Measurements from ENCODE around the gene PPP1R10.
A peak's percentile ranks its signal among the peaks of the same experiment; 100 is the strongest.

The PPP1R10 gene

GRCh38 chr6:30557683-30557981 is 59.4 kb downstream of the PPP1R10 start:
- peaks cover 13% of the 10 kb centered on the region for H3K4me1 ChIP-seq (ENCODE audit: low read length)
- no peak for TF ChIP-seq EZH2 (optimal IDR thresholded peaks at IDR 0.05; ENCODE audit: low read depth, low read length)
- no peaks in the 10 kb centered on the region for H3K9me3 ChIP-seq (replicated peaks; ENCODE audit: insufficient read depth, low read length)
- H3K4me2 ChIP-seq (ENCODE audit: low read depth, low read length), result peak overlapping the region; percentile 93
- H3K36me3 ChIP-seq (replicated peaks; ENCODE audit: insufficient read depth, low read length), result no peaks in the 10 kb centered on the region; the same call in 1 of the 2 replicates
- H3K27ac ChIP-seq (ENCODE audit: low read length), result peak overlapping the region; percentile 93
- peaks cover 36% of the 10 kb centered on the region for H3K79me2 ChIP-seq (ENCODE audit: low read length)
- H3K27me3 ChIP-seq (replicated peaks; ENCODE audit: insufficient read depth, low read length), result no peaks in the 10 kb centered on the region
- no peaks in the 10 kb centered on the region for H4K20me1 ChIP-seq (ENCODE audit: insufficient read depth, low read length)
- peak overlapping the region; percentile 96 for H3K4me3 ChIP-seq (ENCODE audit: low read length)
- H3K9ac ChIP-seq (ENCODE audit: low read length), result peak overlapping the region; percentile 97
- peaks cover 15% of the 10 kb centered on the region for H3F3A ChIP-seq (ENCODE audit: insufficient read depth, low read length)
- no peaks in the 10 kb centered on the region for H3K9me2 ChIP-seq (replicated peaks; ENCODE audit: insufficient read depth, low read length)
- DNase-seq, result no peak
- peak overlapping the region; percentile 92; the same call in 1 of the 2 replicates for H2AFZ ChIP-seq (ENCODE audit: low read length)

GRCh38 chr6:30556906-30557682 is 59.9 kb downstream of the PPP1R10 start, which contains the start of gene PRR3:
Gene PRR3, plus strand, starts transcription at chr6:30557295. Its CDS starts 50 bp downstream, at chr6:30557345.
- Histone ChIP-seq H3K27ac (ENCODE audit: low read length) (peak within 1 kb of the TSS; percentile 93), H2AFZ (ENCODE audit: low read length) (peak within 1 kb of the TSS; percentile 92), H3K4me3 (ENCODE audit: low read length) (peak within 1 kb of the TSS; percentile 96), H3K9me3 (replicated peaks; ENCODE audit: insufficient read depth, low read length) (no peaks in the 10 kb centered on the region), H3K4me2 (ENCODE audit: low read depth, low read length) (peak within 1 kb of the TSS; percentile 93), H3K36me3 (replicated peaks; ENCODE audit: insufficient read depth, low read length) (no peaks in the 10 kb centered on the region; the same call in 1 of the 2 replicates), H3K79me2 (ENCODE audit: low read length) (peaks cover 36% of the 10 kb centered on the region), H3K9me2 (replicated peaks; ENCODE audit: insufficient read depth, low read length) (no peaks in the 10 kb centered on the region), H3K9ac (ENCODE audit: low read length) (peak within 1 kb of the TSS; percentile 97), H3K27me3 (replicated peaks; ENCODE audit: insufficient read depth, low read length) (no peaks in the 10 kb centered on the region), H4K20me1 (ENCODE audit: insufficient read depth, low read length) (no peaks in the 10 kb centered on the region), H3K4me1 (ENCODE audit: low read length) (peaks cover 13% of the 10 kb centered on the region), H3F3A (ENCODE audit: insufficient read depth, low read length) (peaks cover 15% of the 10 kb centered on the region)
- TF ChIP-seq CTCF (IDR thresholded peaks at IDR 0.05; ENCODE audit: low read length), result no peak
- peak; percentile 96 for DNase-seq

- no peaks in the 10 kb centered on the region for H3K27me3 ChIP-seq (replicated peaks; ENCODE audit: insufficient read depth, low read length)
- H3K4me2 ChIP-seq (ENCODE audit: low read depth, low read length), result peak within 1 kb of the TSS; percentile 93
- H3K4me3 ChIP-seq (ENCODE audit: low read length), result peak within 1 kb of the TSS; percentile 96
- H3K27ac ChIP-seq (ENCODE audit: low read length), result peak within 1 kb of the TSS; percentile 93
- no peaks in the 10 kb centered on the region for H3K9me3 ChIP-seq (replicated peaks; ENCODE audit: insufficient read depth, low read length)
- H3K36me3 ChIP-seq (replicated peaks; ENCODE audit: insufficient read depth, low read length), result no peaks in the 10 kb centered on the region; the same call in 1 of the 2 replicates
- H3K9me2 ChIP-seq (replicated peaks; ENCODE audit: insufficient read depth, low read length), result no peaks in the 10 kb centered on the region
- peaks cover 15% of the 10 kb centered on the region for H3F3A ChIP-seq (ENCODE audit: insufficient read depth, low read length)
- H4K20me1 ChIP-seq (ENCODE audit: insufficient read depth, low read length), result no peaks in the 10 kb centered on the region
- H2AFZ ChIP-seq (ENCODE audit: low read length), result peak within 1 kb of the TSS; percentile 92
- no peak for TF ChIP-seq EZH2phosphoT487 (IDR thresholded peaks at IDR 0.05; ENCODE audit: low read length)
- no peak for TF ChIP-seq CTCF (IDR thresholded peaks at IDR 0.05; ENCODE audit: low read length)
- no peak for TF ChIP-seq EZH2 (optimal IDR thresholded peaks at IDR 0.05; ENCODE audit: low read depth, low read length)
- peak; percentile 96 for DNase-seq
- H3K9ac ChIP-seq (ENCODE audit: low read length), result peak within 1 kb of the TSS; percentile 97
- H3K4me1 ChIP-seq (ENCODE audit: low read length), result peaks cover 13% of the 10 kb centered on the region
- H3K79me2 ChIP-seq (ENCODE audit: low read length), result peaks cover 36% of the 10 kb centered on the region
Measured at GRCh38 chr6:30556066-30556905, 60.8 kb downstream of the PPP1R10 start, which contains the start of gene GNL1. Gene GNL1, minus strand, starts transcription at chr6:30556489. Its CDS starts 286 bp downstream, at chr6:30556203.
